ENCODE results near the gene TTYH3. TPM values are rescaled to one million over a fixed set of nuclear protein-coding genes. Genes with fewer than 3 reads are reported as not detected.
A peak's percentile ranks its signal among the peaks of the same experiment; 100 is the strongest.

Gene TTYH3
- polyA plus RNA-seq, 1 donor (not counting 4 experiments of a cell fraction or from before 2014, with no cell fraction given): 8.5 TPM

- Histone ChIP-seq H3K9me3 (ENCODE audit: control insufficient read depth, low read depth, low read length) (no peaks in the 10 kb centered on the region), H3K27ac (ENCODE audit: control insufficient read depth, insufficient read depth, low read length) (no peak overlapping the region), H3K9ac (ENCODE audit: control insufficient read depth, extremely low read depth, insufficient read depth, low read length) (no peak overlapping the region), H3K4me2 (ENCODE audit: control insufficient read depth, extremely low read depth, insufficient read depth, low read depth, low read length) (peak overlapping the region; percentile 22), H3K4me3 (ENCODE audit: control insufficient read depth in 2 of 3, extremely low read depth in 1 of 3, insufficient read depth in 2 of 3, low read depth in 1 of 3, low read length in 3 of 3) (no peak overlapping the region), H3K27me3 (ENCODE audit: control insufficient read depth, extremely low read depth, insufficient read depth, low read length) (peaks cover 42% of the 10 kb centered on the region), H3K79me2 (ENCODE audit: control insufficient read depth, insufficient read depth, low read length) (no peaks in the 10 kb centered on the region), H3K4me1 (ENCODE audit: control insufficient read depth, extremely low read depth, insufficient read depth, low read length) (peaks cover 9% of the 10 kb centered on the region), H3K9me1 (ENCODE audit: control insufficient read depth, extremely low read depth, insufficient read depth, low read length) (no peaks in the 10 kb centered on the region), H3K36me3 (ENCODE audit: control insufficient read depth in 2 of 2, extremely low read depth in 1 of 2, insufficient read depth in 2 of 2, low read length in 2 of 2) (no peaks in the 10 kb centered on the region), H4K20me1 (ENCODE audit: control insufficient read depth, extremely low read depth, insufficient read depth, low read length) (no peaks in the 10 kb centered on the region), H2AFZ (ENCODE audit: control insufficient read depth, low read length) (no peak overlapping the region)
- dilution Hi-C loops (cut with MboI; ENCODE audit: extremely low pct_ligation_motif_present, low sequenced_read_pairs): no loop called here
- TF ChIP-seq, protein P1, sequence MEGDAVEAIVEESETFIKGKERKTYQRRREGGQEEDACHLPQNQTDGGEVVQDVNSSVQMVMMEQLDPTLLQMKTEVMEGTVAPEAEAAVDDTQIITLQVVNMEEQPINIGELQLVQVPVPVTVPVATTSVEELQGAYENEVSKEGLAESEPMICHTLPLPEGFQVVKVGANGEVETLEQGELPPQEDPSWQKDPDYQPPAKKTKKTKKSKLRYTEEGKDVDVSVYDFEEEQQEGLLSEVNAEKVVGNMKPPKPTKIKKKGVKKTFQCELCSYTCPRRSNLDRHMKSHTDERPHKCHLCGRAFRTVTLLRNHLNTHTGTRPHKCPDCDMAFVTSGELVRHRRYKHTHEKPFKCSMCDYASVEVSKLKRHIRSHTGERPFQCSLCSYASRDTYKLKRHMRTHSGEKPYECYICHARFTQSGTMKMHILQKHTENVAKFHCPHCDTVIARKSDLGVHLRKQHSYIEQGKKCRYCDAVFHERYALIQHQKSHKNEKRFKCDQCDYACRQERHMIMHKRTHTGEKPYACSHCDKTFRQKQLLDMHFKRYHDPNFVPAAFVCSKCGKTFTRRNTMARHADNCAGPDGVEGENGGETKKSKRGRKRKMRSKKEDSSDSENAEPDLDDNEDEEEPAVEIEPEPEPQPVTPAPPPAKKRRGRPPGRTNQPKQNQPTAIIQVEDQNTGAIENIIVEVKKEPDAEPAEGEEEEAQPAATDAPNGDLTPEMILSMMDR (optimal IDR thresholded peaks at IDR 0.05 in 1 of 3, IDR thresholded peaks at IDR 0.05 in 1 of 3, conservative IDR thresholded peaks at IDR 0.05 in 1 of 3; ENCODE audit: extremely low read depth in 1 of 3, insufficient read depth in 2 of 3, low read length in 3 of 3): no peak
- peak; percentile 95 for TF ChIP-seq EZH2 (IDR thresholded peaks at IDR 0.05; ENCODE audit: low read length)
- DNase-seq (ENCODE audit: low read depth, low spot score) (no peak), FAIRE-seq (no peak)
Observed at GRCh38 chr7:2688409-2689342, 56.9 kb downstream of the TTYH3 start.

GRCh38 chr7:2689343-2689847 lies 57.6 kb downstream of the TTYH3 start:
- Histone ChIP-seq H3K27ac (ENCODE audit: control insufficient read depth, insufficient read depth, low read length) (no peak overlapping the region), H3K9ac (ENCODE audit: control insufficient read depth, extremely low read depth, insufficient read depth, low read length) (no peak overlapping the region)

More at GRCh38 chr7:2689343-2689847, 57.6 kb downstream of the TTYH3 start:
- FAIRE-seq: no peak
- DNase-seq (ENCODE audit: low read depth, low spot score): no peak
- H3K27me3 ChIP-seq (ENCODE audit: control insufficient read depth, extremely low read depth, insufficient read depth, low read length): peaks cover 42% of the 10 kb centered on the region
- TF ChIP-seq EZH2 (IDR thresholded peaks at IDR 0.05; ENCODE audit: low read length): no peak
- no peaks in the 10 kb centered on the region for H3K79me2 ChIP-seq (ENCODE audit: control insufficient read depth, insufficient read depth, low read length)
- no peaks in the 10 kb centered on the region for H3K36me3 ChIP-seq (ENCODE audit: control insufficient read depth in 2 of 2, extremely low read depth in 1 of 2, insufficient read depth in 2 of 2, low read length in 2 of 2)
- H3K9me3 ChIP-seq (ENCODE audit: control insufficient read depth, low read depth, low read length): no peaks in the 10 kb centered on the region
- dilution Hi-C loops (cut with MboI; ENCODE audit: extremely low pct_ligation_motif_present, low sequenced_read_pairs): no loop called here
- no peaks in the 10 kb centered on the region for H4K20me1 ChIP-seq (ENCODE audit: control insufficient read depth, extremely low read depth, insufficient read depth, low read length)
- peaks cover 9% of the 10 kb centered on the region for H3K4me1 ChIP-seq (ENCODE audit: control insufficient read depth, extremely low read depth, insufficient read depth, low read length)
- no peak overlapping the region for H3K4me3 ChIP-seq (ENCODE audit: control insufficient read depth in 2 of 3, extremely low read depth in 1 of 3, insufficient read depth in 2 of 3, low read depth in 1 of 3, low read length in 3 of 3)
- no peaks in the 10 kb centered on the region for H3K9me1 ChIP-seq (ENCODE audit: control insufficient read depth, extremely low read depth, insufficient read depth, low read length)
- no peak overlapping the region for H2AFZ ChIP-seq (ENCODE audit: control insufficient read depth, low read length)
- H3K4me2 ChIP-seq (ENCODE audit: control insufficient read depth, extremely low read depth, insufficient read depth, low read depth, low read length): no peak overlapping the region
